Measurements from ENCODE around the gene WDR64. TPM values are rescaled to one million over a fixed set of nuclear protein-coding genes. Genes with fewer than 3 reads are reported as not detected.

Gene WDR64
- total RNA-seq, 1 donor from 2014 or later: 0.80 TPM

DNA sequence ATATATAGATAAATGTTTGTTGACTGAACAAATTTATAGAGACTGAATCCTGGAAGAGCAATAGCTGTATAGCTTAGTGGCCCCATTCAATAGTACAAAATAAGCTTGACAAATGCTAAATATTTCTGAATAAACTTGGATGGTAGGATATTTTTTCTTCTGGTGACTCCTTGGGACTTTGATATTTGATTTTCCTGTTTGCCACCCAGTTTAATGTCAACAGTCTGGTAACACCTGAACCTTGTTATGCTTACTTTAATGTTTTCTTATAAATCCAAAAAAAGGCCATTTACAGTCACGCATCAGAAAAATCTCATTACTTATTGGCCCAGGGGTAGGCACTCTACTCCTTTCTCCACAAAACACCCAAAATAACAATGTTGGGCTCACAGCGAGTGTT is 30.8 kb downstream of the WDR64 start:
- Mint-ChIP-seq H3K27me3 (ENCODE audit: unreplicated experiment) (no peaks in the 10 kb centered on the region), H3K4me1 (ENCODE audit: unreplicated experiment) (no peaks in the 10 kb centered on the region), H3K27ac (ENCODE audit: unreplicated experiment) (no peak overlapping the region), H3K36me3 (ENCODE audit: low read depth, unreplicated experiment) (no peaks in the 10 kb centered on the region), H3K9me3 (ENCODE audit: unreplicated experiment) (no peaks in the 10 kb centered on the region), H3K4me3 (ENCODE audit: unreplicated experiment) (no peak overlapping the region)
- TF ChIP-seq, protein P1, sequence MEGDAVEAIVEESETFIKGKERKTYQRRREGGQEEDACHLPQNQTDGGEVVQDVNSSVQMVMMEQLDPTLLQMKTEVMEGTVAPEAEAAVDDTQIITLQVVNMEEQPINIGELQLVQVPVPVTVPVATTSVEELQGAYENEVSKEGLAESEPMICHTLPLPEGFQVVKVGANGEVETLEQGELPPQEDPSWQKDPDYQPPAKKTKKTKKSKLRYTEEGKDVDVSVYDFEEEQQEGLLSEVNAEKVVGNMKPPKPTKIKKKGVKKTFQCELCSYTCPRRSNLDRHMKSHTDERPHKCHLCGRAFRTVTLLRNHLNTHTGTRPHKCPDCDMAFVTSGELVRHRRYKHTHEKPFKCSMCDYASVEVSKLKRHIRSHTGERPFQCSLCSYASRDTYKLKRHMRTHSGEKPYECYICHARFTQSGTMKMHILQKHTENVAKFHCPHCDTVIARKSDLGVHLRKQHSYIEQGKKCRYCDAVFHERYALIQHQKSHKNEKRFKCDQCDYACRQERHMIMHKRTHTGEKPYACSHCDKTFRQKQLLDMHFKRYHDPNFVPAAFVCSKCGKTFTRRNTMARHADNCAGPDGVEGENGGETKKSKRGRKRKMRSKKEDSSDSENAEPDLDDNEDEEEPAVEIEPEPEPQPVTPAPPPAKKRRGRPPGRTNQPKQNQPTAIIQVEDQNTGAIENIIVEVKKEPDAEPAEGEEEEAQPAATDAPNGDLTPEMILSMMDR (IDR thresholded peaks at IDR 0.05; ENCODE audit: unreplicated experiment): no peak
- DNase-seq (ENCODE audit: low spot score): no peak

DNA sequence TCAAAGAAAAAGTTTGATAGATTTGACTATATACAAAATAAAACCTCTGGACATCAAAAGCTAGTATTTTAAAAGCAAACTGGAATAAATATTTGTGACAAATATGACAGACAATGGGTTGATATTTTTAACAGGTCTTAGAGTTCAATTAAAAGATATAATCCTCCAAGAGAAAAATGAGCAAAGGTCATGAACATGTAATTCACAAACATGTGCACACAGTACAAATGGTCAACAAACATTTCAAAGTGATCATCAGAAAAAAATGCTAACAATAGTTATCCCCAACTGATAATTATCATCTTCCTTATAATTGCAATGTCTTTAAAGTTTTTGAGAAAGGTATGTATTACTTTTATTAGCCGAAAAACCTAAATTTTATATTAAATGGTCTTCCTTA is 32.0 kb downstream of the WDR64 start:
- Mint-ChIP-seq H3K27ac (ENCODE audit: unreplicated experiment) (no peak overlapping the region), H3K9me3 (ENCODE audit: unreplicated experiment) (no peaks in the 10 kb centered on the region), H3K27me3 (ENCODE audit: unreplicated experiment) (no peaks in the 10 kb centered on the region), H3K4me3 (ENCODE audit: unreplicated experiment) (no peak overlapping the region), H3K4me1 (ENCODE audit: unreplicated experiment) (no peaks in the 10 kb centered on the region), H3K36me3 (ENCODE audit: low read depth, unreplicated experiment) (no peaks in the 10 kb centered on the region)
- no peak for DNase-seq (ENCODE audit: low spot score)
- TF ChIP-seq, protein P1 (IDR thresholded peaks at IDR 0.05; ENCODE audit: unreplicated experiment): no peak

DNA sequence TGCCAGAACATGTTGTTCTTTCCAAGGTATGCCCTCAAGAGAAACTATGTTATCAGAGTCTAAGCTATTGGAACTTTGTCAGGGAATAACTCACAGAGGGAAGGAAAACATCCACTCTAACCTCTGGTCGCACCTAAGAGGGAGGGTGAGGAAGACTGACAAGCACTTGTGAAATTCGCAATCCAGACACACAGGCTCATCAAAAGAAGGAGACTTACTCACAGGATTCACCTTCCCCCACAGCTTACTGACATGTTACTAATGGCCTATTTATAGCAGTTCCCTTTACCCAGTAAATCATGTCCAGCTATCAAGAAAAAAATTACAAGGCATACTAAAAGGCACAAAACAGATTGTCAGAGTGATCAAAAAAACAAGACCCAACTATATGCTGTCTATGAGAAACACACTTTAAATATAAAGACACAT is 36.9 kb downstream of the WDR64 start:
- Mint-ChIP-seq H3K36me3 (ENCODE audit: low read depth, unreplicated experiment) (no peaks in the 10 kb centered on the region), H3K4me1 (ENCODE audit: unreplicated experiment) (no peaks in the 10 kb centered on the region), H3K4me3 (ENCODE audit: unreplicated experiment) (no peak overlapping the region), H3K9me3 (ENCODE audit: unreplicated experiment) (no peaks in the 10 kb centered on the region), H3K27ac (ENCODE audit: unreplicated experiment) (no peak overlapping the region), H3K27me3 (ENCODE audit: unreplicated experiment) (no peaks in the 10 kb centered on the region)
- DNase-seq (ENCODE audit: low spot score): no peak
- TF ChIP-seq, protein P1 (IDR thresholded peaks at IDR 0.05; ENCODE audit: unreplicated experiment): no peak

DNA sequence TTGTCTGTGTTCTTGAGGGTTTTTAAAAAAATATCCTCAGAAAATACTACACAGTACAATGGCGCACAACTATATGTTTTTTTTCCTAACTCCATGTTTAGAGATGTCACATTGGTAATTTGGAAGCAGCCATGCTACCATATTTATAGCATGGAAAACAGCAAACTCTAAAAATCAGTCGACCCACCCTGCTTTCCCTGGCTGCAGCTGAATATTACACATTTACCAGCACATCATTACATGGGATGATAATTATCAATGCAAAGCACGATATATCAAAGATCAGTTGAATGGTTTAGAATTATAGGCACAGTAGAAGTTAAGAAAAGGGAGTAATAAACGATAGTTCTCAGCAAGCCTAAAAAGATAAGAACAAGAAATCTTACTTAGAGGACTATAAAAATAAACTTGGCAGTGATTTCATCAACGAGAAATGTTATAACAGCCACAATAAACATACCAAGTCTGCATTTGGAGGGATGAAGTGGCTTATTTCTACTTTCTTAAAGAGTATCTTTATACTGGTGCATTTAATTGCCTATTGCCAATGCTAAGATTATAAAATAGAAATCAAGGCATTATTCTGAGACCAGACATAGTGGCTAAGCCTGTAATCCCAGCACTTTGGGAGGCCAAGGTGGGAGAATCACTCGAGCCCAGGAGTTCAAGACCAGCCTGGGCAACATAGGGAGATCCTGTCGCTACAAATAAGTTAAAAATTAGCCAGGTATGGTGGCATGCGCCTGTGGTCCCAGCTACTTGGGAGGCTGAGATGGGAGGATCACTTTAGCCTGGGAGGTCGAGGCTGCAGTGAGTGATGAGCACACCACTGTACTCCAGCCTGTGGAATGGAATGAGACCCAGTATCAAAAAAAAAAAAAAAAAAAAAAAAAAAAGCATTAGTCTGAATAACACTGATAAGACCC is 43.4 kb downstream of the WDR64 start:
- no peak overlapping the region for H3K27ac Mint-ChIP-seq (ENCODE audit: unreplicated experiment)
- H3K27me3 Mint-ChIP-seq (ENCODE audit: unreplicated experiment): no peaks in the 10 kb centered on the region

More for the DNA sequence above, 43.4 kb downstream of the WDR64 start:
- TF ChIP-seq, protein P1 (IDR thresholded peaks at IDR 0.05; ENCODE audit: unreplicated experiment): no peak
- H3K36me3 Mint-ChIP-seq (ENCODE audit: low read depth, unreplicated experiment): no peaks in the 10 kb centered on the region
- DNase-seq (ENCODE audit: low spot score): no peak
- no peaks in the 10 kb centered on the region for H3K9me3 Mint-ChIP-seq (ENCODE audit: unreplicated experiment)
- H3K4me1 Mint-ChIP-seq (ENCODE audit: unreplicated experiment): no peaks in the 10 kb centered on the region
- no peak overlapping the region for H3K4me3 Mint-ChIP-seq (ENCODE audit: unreplicated experiment)

Data from endothelial cell (in vitro differentiated cells).